Heart right ventricle (tissue), 16 donors: Measurements from ENCODE around the gene ZNF516. TPM values are rescaled to one million over a fixed set of nuclear protein-coding genes. Genes with fewer than 3 reads are reported as not detected.

Experiments
- ATAC-seq, 8 donors: fragments of 200-7000 bp; cut with Tn5 transposase; one replicate each; pipeline ENCODE4 v1.9.1; 2020; ENCODE audit warnings: mild to moderate bottlenecking in 8 of 8, moderate library complexity in 8 of 8, moderate number of reproducible peaks in 1 of 8
- DNase-seq, 2 donors: peaks; one replicate each; pipeline ENCODE4 v3.0.0-alpha.2; 2020
- H3K27ac ChIP-seq, 10 donors: fragments of 200-600 bp; sonication (generic) in 2 of 10; one replicate each; pipeline versions ENCODE4 v1.5.0 to v1.8.0; 2020 to 2022; ENCODE audit warnings: mild to moderate bottlenecking in 3 of 10
- H3K27me3 ChIP-seq, 7 donors: fragments of 200-600 bp; one replicate each; pipeline ENCODE4 v1.8.0; 2021 to 2022; ENCODE audit warnings: mild to moderate bottlenecking in 2 of 7
- H3K36me3 ChIP-seq, 9 donors: fragments of 200-600 bp; sonication (generic) in 1 of 9; one replicate each; pipeline versions ENCODE4 v1.5.0 to v1.8.0; 2020 to 2022; ENCODE audit warnings: mild to moderate bottlenecking in 2 of 9
- H3K4me1 ChIP-seq, 9 donors: fragments of 200-600 bp; sonication (generic) in 1 of 9; one replicate each; pipeline versions ENCODE4 v1.5.0 to v1.8.0; 2020 to 2022; ENCODE audit warnings: mild to moderate bottlenecking in 4 of 9
- H3K4me3 ChIP-seq, 10 donors: fragments of 200-600 bp; sonication (generic) in 2 of 10; one replicate each; pipeline versions ENCODE4 v1.5.0 to v1.8.0; 2020 to 2022; ENCODE audit warnings: mild to moderate bottlenecking in 7 of 10, moderate library complexity in 2 of 10
- H3K9me3 ChIP-seq, 11 donors: fragments of 200-600 bp in 10 of 11; sonication (generic) in 2 of 11; one replicate each; pipeline versions ENCODE4 v1.5.0 to v1.8.0; 2013 to 2022; ENCODE audit warnings: mild to moderate bottlenecking in 2 of 11, control low read depth in 1 of 11, moderate library complexity in 1 of 11
- WGBS, 2 donors: extraction: QIAGEN DNeasy Blood & Tissue Kit; methylation state at CpG; one replicate each; pipeline ENCODE4 v1.1.7; 2013; ENCODE audit warnings: inconsistent platforms in 1 of 2; 5-methylcytosine and 5-hydroxymethylcytosine counted together
- intact Hi-C, 10 donors: fragments of 100-400 bp; cut with DNase I; formaldehyde crosslinking; loops; one replicate each; pipeline versions ENCODE4 v1.11.1 to v1.14.2; 2022
- polyA plus RNA-seq, 2 donors: library from polyadenylated mRNA; stranded (reverse); fragments of 200-250 nt; gene quantifications; one replicate each; pipeline ENCODE4 v1.2.3, GENCODE V29; 2013
- total RNA-seq, 10 donors: library from RNA; stranded (reverse); fragmentation: NEBNext Ultra II Directional in 3 of 10; extraction: Animal tissue kit (Norgen Biotek cat#: 25700) in 3 of 10; gene quantifications; one replicate each; pipeline versions ENCODE4 v1.2.1 to v1.2.4, GENCODE V29; 2021 to 2023
- TF ChIP-seq, protein P1 (sequence below), 9 donors: fragments of 200-600 bp; sonication (generic) in 2 of 9; IDR thresholded peaks; one replicate each; pipeline versions ENCODE4 v1.5.0 to v1.8.0; 2021 to 2022; ENCODE audit warnings: antibody characterized with exemption in 9 of 9, mild to moderate bottlenecking in 5 of 9, moderate library complexity in 1 of 9
- donor health status: Arrhythmogenic right ventricular cardiomyopathy.
- donor health status: ischemic (EF 13 %, LVEDD 7.1; RV severe dilation, severe dysfunction).
- donor health status: healthy with polysubstance abuse.
- donor health status: DM: no; HTN: yes; CAD: no.
- donor health status: DM: no; HTN: no; CAD: no.
- donor health status: ischemic (EF 25% LVEDD 6.9; RV normal size, moderate dysfunction).
- donor health status: ischemic (EF 25% LVEDD 5.7; RV mildly dilated, moderate dysfunction).
- donor health status: healthy.
- donor health status: DM: yes; HTN: yes; CAD: no.
- donor health status: Ischemic cardiomyopathy.
- donor health status: ischemic (EF 35%, LVEDD 5.7; RV mildly dilated, moderate dysfunction).
- donor health status: nonischemic (EF 11% LVEDD 7.7; RV severe dilation, severe dysfunction).
- donor health status: DM: yes; HTN: yes; CAD: no.
- donor health status: PGD.
- donor health status: ischemic (EF 29% LVEDD 5.4; RV normal size, mild dysfunction).
- donor health status: nonischemic (EF 23%, LVEDD 6.1; RV moderate dilation, normal function).

The ZNF516 gene
- total and polyA plus RNA-seq, 12 donors: 2.6 to 24.8 (median 17.3) TPM

DNA sequence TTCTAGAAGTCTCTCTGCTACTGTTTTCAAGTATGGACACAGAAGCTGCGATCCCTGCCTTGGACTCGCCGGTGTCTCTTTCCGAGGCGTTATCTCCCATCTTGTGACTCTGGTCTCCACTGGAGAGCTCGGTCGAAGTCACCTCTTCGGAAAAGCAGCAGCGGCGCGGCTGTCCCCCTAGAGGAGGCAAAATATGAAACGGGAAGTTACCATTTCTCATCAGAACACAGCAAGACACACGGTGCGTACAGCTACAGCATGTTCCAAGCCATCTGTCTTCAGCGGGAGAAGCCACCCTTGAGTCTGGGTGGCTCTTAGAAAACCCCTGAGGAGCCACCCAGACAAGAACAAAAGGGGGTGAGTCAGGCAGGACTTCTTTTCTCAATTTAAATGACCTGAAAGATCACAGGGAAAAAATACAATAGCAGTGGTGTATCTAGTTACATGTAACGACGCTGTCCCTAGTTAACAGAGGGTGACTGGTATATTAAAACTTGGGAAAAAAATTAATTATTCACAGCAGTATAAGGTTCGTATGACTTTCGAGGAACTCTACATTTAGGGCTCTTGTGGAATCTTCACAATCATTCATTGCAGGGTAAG lies 114.8 kb downstream of the ZNF516 start:
- H3K27me3 ChIP-seq: no peaks in the 10 kb centered on the region
- TF ChIP-seq, protein P1, sequence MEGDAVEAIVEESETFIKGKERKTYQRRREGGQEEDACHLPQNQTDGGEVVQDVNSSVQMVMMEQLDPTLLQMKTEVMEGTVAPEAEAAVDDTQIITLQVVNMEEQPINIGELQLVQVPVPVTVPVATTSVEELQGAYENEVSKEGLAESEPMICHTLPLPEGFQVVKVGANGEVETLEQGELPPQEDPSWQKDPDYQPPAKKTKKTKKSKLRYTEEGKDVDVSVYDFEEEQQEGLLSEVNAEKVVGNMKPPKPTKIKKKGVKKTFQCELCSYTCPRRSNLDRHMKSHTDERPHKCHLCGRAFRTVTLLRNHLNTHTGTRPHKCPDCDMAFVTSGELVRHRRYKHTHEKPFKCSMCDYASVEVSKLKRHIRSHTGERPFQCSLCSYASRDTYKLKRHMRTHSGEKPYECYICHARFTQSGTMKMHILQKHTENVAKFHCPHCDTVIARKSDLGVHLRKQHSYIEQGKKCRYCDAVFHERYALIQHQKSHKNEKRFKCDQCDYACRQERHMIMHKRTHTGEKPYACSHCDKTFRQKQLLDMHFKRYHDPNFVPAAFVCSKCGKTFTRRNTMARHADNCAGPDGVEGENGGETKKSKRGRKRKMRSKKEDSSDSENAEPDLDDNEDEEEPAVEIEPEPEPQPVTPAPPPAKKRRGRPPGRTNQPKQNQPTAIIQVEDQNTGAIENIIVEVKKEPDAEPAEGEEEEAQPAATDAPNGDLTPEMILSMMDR (IDR thresholded peaks at IDR 0.05): no peak
- peaks cover 0 to 17% (median 0%) of the 10 kb centered on the region in 9 donors for H3K4me1 ChIP-seq
- WGBS, 2 donors: 91 to 96% methylated on average over 19 of the region's 19 CpGs
- H3K27ac ChIP-seq: no peak overlapping the region
- DNase-seq (no peak), ATAC-seq (no peak)
- H3K9me3 ChIP-seq: no peaks in the 10 kb centered on the region
- intact Hi-C loops: no loop called here
- H3K36me3 ChIP-seq: peaks cover 0 to 42% (median 17%) of the 10 kb centered on the region in 9 donors
- no peak overlapping the region for H3K4me3 ChIP-seq

- TF ChIP-seq, protein P1 (IDR thresholded peaks at IDR 0.05): no peak
- intact Hi-C loops: no loop called here
- WGBS, 2 donors: 98% methylated on average over 53 of the region's 53 CpGs
Observed at GRCh38 chr18:76379226-76380126, 115.6 kb downstream of the ZNF516 start.

DNA sequence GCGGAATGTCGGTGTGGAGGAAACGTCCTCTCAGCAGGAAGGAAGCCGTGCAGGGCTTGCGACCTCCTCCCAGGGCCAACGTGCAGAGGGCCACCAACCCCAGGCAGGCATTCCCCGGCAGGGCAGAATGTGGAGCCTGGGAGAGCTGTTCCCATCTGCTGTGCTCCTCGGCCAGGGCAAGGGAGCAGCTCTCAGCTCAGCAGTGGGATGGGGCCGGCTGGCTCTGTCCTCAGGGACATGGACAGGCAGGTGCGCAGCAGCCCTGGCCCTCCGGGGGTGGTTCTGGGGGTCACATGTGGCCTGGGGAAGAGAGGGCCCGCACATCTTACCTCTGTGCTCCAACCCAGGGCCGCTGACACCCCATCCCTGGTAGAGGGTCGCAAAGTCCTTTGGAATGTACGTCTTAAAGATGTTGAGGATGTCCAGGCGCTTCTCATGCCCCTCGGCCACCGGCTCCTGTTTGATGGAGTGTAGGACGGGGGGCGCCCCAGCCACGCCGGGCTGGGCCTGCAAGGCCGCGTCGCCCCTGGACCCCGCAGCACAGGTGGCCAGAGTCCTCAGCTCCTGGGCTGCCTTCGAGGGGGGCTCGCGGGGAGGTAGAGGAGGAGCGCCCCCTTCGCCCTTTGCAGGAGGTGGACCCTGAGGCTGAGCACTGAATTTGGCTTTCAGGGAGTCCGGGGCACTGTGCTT lies 116.4 kb downstream of the ZNF516 start:
- no peaks in the 10 kb centered on the region for H3K9me3 ChIP-seq
- intact Hi-C loops: no loop called here
- peaks cover 0 to 27% (median 4%) of the 10 kb centered on the region in 9 donors for H3K4me1 ChIP-seq
- no peaks in the 10 kb centered on the region for H3K27me3 ChIP-seq
- H3K4me3 ChIP-seq: no peak overlapping the region
- no peak for DNase-seq
- 90% methylated on average over 32 of the region's 32 CpGs for WGBS, 2 donors
- H3K27ac ChIP-seq: no peak overlapping the region
- peak in 2 of 8 donors; percentile 11 to 28 for ATAC-seq
- H3K36me3 ChIP-seq: peaks cover 0 to 37% (median 17%) of the 10 kb centered on the region in 9 donors
- TF ChIP-seq, protein P1 (IDR thresholded peaks at IDR 0.05): no peak

More at GRCh38 chr18:76379226-76380126, 115.6 kb downstream of the ZNF516 start:
- peaks cover 0 to 22% (median under 1%) of the 10 kb centered on the region in 9 donors for H3K4me1 ChIP-seq
- no peak overlapping the region for H3K27ac ChIP-seq
- H3K9me3 ChIP-seq: no peaks in the 10 kb centered on the region
- no peaks in the 10 kb centered on the region for H3K27me3 ChIP-seq
- H3K4me3 ChIP-seq: no peak overlapping the region
- DNase-seq: no peak
- ATAC-seq: no peak
- H3K36me3 ChIP-seq: peaks cover 0 to 37% (median 17%) of the 10 kb centered on the region in 9 donors

DNA sequence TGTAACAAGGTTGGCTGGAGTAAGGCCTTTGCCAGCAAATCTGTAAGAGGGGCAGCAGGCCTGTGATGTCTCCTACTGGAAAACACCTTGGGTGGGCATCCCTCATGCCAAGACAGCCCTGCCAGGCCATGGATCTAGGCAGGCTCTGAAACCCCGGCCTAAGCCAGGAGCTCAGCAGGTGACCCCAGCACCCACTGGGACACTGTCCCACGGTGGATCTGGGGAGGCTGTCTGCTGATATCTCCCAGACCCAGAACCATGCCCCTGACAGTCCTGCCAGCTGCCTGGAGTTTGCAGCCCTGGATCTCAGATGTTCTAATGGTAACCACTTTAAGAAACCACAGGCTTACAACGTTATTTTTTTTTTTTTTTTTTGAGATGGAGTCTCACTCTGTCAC lies 117.7 kb downstream of the ZNF516 start:
- intact Hi-C loops: no loop called here
- ATAC-seq (peak in 5 of 8 donors; percentile 34 to 67 (median 41)), DNase-seq (no peak)
- H3K4me1 ChIP-seq: peaks cover 0 to 27% (median 4%) of the 10 kb centered on the region in 9 donors
- H3K36me3 ChIP-seq: peaks cover 0 to 39% (median 17%) of the 10 kb centered on the region in 9 donors
- H3K9me3 ChIP-seq: no peaks in the 10 kb centered on the region
- 52 to 59% methylated on average over 3 of the region's 3 CpGs for WGBS, 2 donors
- H3K4me3 ChIP-seq: no peak overlapping the region
- TF ChIP-seq, protein P1 (IDR thresholded peaks at IDR 0.05): no peak
- no peak overlapping the region for H3K27ac ChIP-seq
- no peaks in the 10 kb centered on the region for H3K27me3 ChIP-seq
